Neural cell (in vitro differentiated cells): ENCODE measurements around the gene OR10P1. TPM values are rescaled to one million over a fixed set of nuclear protein-coding genes. Genes with fewer than 3 reads are reported as not detected.

Experiments
- H2AFZ ChIP-seq: fragments of 200-600, 300-800 bp; sonication (generic), shearing (Covaris generic); 2 replicates; pipeline ENCODE4 v1.6.0; 2014; ENCODE audit warnings: low read depth, mild to moderate bottlenecking, antibody characterized with exemption, low read length, moderate library complexity
- H3F3A ChIP-seq: fragments of 200-600 bp; shearing (Covaris generic); 2 replicates; pipeline ENCODE4 v1.6.1; 2016; ENCODE audit warnings: mild to moderate bottlenecking, moderate library complexity, mixed read lengths, antibody characterized with exemption, low read length; ENCODE audit not compliant: insufficient read depth, poor library complexity, severe bottlenecking
- H3K27ac ChIP-seq: fragments of 200-600, 300-800 bp; sonication (generic), shearing (Covaris generic); 2 replicates; pipeline ENCODE4 v1.5.1; 2014; ENCODE audit warnings: mild to moderate bottlenecking, low read length, moderate library complexity
- H3K27me3 ChIP-seq: fragments of 300-800, 200-600 bp; sonication (generic), shearing (Covaris generic); 2 replicates; pipeline ENCODE4 v1.6.0; 2014; ENCODE audit warnings: mild to moderate bottlenecking, low read depth, low read length, moderate library complexity; ENCODE audit not compliant: insufficient read depth
- H3K36me3 ChIP-seq: fragments of 300-800, 200-600 bp; sonication (generic), shearing (Covaris generic); 2 replicates; pipeline ENCODE4 v1.5.1; 2014; ENCODE audit warnings: mild to moderate bottlenecking, antibody characterized with exemption, low read length, moderate library complexity; ENCODE audit not compliant: insufficient read depth
- H3K4me2 ChIP-seq: fragments of 300-800, 200-600 bp; sonication (generic), shearing (Covaris generic); 2 replicates; pipeline ENCODE4 v1.6.0; 2014; ENCODE audit warnings: mild to moderate bottlenecking, low read length
- H3K4me3 ChIP-seq: fragments of 300-800, 200-600 bp; sonication (generic), shearing (Covaris generic); 2 replicates; pipeline ENCODE4 v1.5.1; 2014; ENCODE audit warnings: mild to moderate bottlenecking, low read length, moderate library complexity
- H3K79me2 ChIP-seq: fragments of 200-600 bp; shearing (Covaris generic); replicated peaks from 2 replicates; pipeline ENCODE4 v1.6.0; 2014; ENCODE audit warnings: mild to moderate bottlenecking, low read length, moderate library complexity; ENCODE audit not compliant: insufficient read depth
- H3K9ac ChIP-seq: fragments of 300-800, 200-600 bp; sonication (generic), shearing (Covaris generic); 2 replicates; pipeline ENCODE4 v1.6.1; 2016; ENCODE audit warnings: mild to moderate bottlenecking, low read length, mixed read lengths
- H3K9me2 ChIP-seq: fragments of 200-600 bp; shearing (Covaris generic); 2 replicates; pipeline ENCODE4 v1.6.1; 2016; ENCODE audit warnings: mild to moderate bottlenecking, low read length, mixed read lengths; ENCODE audit not compliant: insufficient read depth
- H3K9me3 ChIP-seq: fragments of 200-600, 300-800 bp; sonication (generic), shearing (Covaris generic); 2 replicates; pipeline ENCODE4 v1.6.1; 2016; ENCODE audit warnings: mild to moderate bottlenecking, mixed run types, low read length, moderate library complexity, mixed read lengths
- H4K20me1 ChIP-seq: fragments of 200-600 bp; shearing (Covaris generic); 2 replicates; pipeline ENCODE4 v1.6.1; 2016; ENCODE audit warnings: mild to moderate bottlenecking, mixed run types; ENCODE audit not compliant: insufficient read depth
- EP300 ChIP-seq: fragments of 450-650 bp; conservative IDR thresholded peaks from 2 replicates; pipeline ENCODE4 v1.6.1; 2014; ENCODE audit warnings: antibody characterized with exemption, mild to moderate bottlenecking, moderate library complexity; ENCODE audit not compliant: poor library complexity, severe bottlenecking
- EZH2 ChIP-seq: fragments of 200-600, 300-800 bp; shearing (Covaris generic), sonication (generic); IDR thresholded peaks from 2 replicates; pipeline ENCODE4 v1.6.1; 2014; ENCODE audit warnings: antibody characterized with exemption, low read length, borderline replicate concordance, mild to moderate bottlenecking; ENCODE audit not compliant: insufficient read depth, poor library complexity, severe bottlenecking
- MXI1 ChIP-seq: fragments of 450-650 bp; conservative IDR thresholded peaks from 2 replicates; pipeline ENCODE4 v1.6.1; 2014; ENCODE audit warnings: antibody characterized with exemption, mild to moderate bottlenecking; ENCODE audit not compliant: poor library complexity, severe bottlenecking
- POLR2AphosphoS5 ChIP-seq: IDR thresholded peaks from 2 replicates; pipeline ENCODE4 v1.6.1; 2012
- RAD21 ChIP-seq: fragments of 450-650 bp; conservative IDR thresholded peaks from 2 replicates; pipeline ENCODE4 v1.6.1; 2014; ENCODE audit warnings: antibody characterized with exemption, mild to moderate bottlenecking, moderate library complexity
- SMC3 ChIP-seq: fragments of 450-650 bp; conservative IDR thresholded peaks from 2 replicates; pipeline ENCODE4 v1.6.1; 2014; ENCODE audit warnings: antibody characterized with exemption, mild to moderate bottlenecking, moderate library complexity; ENCODE audit not compliant: poor library complexity
- TAF1 ChIP-seq: IDR thresholded peaks from 2 replicates; pipeline ENCODE4 v1.6.1; 2012; ENCODE audit warnings: low read depth
- polyA plus RNA-seq: library from polyadenylated mRNA; depleted of rRNA; stranded (reverse); fragments of >200 nt; gene quantifications from 2 replicates; pipeline ENCODE4 v1.2.3, GENCODE V29; 2014
- TF ChIP-seq, protein P1 (sequence below): fragments of 450-650 bp; IDR thresholded peaks from 2 replicates; pipeline ENCODE4 v1.5.1; 2014; ENCODE audit warnings: antibody characterized with exemption, mild to moderate bottlenecking, moderate library complexity; ENCODE audit not compliant: poor library complexity, severe bottlenecking
- TF ChIP-seq, protein P2 (sequence below): IDR thresholded peaks from 2 replicates; pipeline ENCODE4 v1.6.1; 2012; ENCODE audit warnings: borderline replicate concordance

OR10P1 gene
- polyA plus RNA-seq, 1 donor from 2014 or later, result not detected

DNA sequence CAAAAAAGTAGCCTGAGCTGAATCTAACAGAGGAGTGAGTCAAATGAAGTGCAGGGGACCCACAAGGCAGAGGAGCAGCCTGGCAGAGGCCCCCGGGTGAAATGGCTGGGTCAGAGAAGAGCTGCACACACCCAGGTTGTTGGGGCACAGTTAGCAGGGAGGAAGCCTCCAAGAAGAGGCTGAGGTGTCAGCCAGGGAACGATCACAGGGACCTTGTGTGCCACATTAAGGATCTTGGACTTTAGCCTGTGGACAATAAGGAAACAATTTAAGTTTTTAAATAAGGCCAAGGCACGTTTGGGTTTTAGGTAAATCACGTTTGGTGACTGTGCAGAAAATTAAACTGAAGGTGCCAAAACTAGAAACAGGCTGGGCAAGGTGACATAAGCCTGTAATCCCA lies 35.1 kb downstream of the OR10P1 start:
- Histone ChIP-seq H3K27me3 (no peaks in the 10 kb centered on the region), H3K9me3 (no peaks in the 10 kb centered on the region), H4K20me1 (no peaks in the 10 kb centered on the region), H3K9ac (no peak overlapping the region), H3K4me2 (no peak overlapping the region), H3F3A (no peaks in the 10 kb centered on the region), H3K9me2 (no peaks in the 10 kb centered on the region), H2AFZ (no peak overlapping the region), H3K4me3 (no peak overlapping the region), H3K27ac (no peak overlapping the region), H3K79me2 (no peaks in the 10 kb centered on the region), H3K36me3 (no peaks in the 10 kb centered on the region)
- TF ChIP-seq, protein P1, sequence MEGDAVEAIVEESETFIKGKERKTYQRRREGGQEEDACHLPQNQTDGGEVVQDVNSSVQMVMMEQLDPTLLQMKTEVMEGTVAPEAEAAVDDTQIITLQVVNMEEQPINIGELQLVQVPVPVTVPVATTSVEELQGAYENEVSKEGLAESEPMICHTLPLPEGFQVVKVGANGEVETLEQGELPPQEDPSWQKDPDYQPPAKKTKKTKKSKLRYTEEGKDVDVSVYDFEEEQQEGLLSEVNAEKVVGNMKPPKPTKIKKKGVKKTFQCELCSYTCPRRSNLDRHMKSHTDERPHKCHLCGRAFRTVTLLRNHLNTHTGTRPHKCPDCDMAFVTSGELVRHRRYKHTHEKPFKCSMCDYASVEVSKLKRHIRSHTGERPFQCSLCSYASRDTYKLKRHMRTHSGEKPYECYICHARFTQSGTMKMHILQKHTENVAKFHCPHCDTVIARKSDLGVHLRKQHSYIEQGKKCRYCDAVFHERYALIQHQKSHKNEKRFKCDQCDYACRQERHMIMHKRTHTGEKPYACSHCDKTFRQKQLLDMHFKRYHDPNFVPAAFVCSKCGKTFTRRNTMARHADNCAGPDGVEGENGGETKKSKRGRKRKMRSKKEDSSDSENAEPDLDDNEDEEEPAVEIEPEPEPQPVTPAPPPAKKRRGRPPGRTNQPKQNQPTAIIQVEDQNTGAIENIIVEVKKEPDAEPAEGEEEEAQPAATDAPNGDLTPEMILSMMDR, result no peak
- no peak for TF ChIP-seq TAF1
- TF ChIP-seq, protein P2, sequence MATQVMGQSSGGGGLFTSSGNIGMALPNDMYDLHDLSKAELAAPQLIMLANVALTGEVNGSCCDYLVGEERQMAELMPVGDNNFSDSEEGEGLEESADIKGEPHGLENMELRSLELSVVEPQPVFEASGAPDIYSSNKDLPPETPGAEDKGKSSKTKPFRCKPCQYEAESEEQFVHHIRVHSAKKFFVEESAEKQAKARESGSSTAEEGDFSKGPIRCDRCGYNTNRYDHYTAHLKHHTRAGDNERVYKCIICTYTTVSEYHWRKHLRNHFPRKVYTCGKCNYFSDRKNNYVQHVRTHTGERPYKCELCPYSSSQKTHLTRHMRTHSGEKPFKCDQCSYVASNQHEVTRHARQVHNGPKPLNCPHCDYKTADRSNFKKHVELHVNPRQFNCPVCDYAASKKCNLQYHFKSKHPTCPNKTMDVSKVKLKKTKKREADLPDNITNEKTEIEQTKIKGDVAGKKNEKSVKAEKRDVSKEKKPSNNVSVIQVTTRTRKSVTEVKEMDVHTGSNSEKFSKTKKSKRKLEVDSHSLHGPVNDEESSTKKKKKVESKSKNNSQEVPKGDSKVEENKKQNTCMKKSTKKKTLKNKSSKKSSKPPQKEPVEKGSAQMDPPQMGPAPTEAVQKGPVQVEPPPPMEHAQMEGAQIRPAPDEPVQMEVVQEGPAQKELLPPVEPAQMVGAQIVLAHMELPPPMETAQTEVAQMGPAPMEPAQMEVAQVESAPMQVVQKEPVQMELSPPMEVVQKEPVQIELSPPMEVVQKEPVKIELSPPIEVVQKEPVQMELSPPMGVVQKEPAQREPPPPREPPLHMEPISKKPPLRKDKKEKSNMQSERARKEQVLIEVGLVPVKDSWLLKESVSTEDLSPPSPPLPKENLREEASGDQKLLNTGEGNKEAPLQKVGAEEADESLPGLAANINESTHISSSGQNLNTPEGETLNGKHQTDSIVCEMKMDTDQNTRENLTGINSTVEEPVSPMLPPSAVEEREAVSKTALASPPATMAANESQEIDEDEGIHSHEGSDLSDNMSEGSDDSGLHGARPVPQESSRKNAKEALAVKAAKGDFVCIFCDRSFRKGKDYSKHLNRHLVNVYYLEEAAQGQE, result no peak
- no peak for TF ChIP-seq EP300
- TF ChIP-seq MXI1, result no peak
- TF ChIP-seq RAD21, result no peak
- TF ChIP-seq SMC3, result no peak
- TF ChIP-seq POLR2AphosphoS5, result no peak
- no peak for TF ChIP-seq EZH2

DNA sequence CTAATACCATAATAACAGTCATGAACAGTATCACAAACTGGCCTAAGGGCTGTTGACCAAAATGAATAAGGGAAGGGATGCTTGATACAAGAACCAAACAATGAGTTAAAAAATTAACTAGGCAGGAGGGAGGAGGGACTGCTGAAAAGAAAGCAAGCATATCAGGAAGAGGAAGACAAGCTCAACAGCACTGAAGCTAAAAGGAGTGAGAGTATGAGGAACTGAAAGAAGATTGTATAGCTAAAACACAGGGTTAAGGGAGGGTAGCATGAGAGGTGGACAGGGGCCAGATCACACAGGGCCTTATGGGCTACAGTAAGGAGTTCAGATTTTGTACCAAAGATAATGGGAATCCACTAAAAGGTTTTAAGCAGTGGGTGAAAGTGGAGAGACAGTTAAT lies 36.9 kb downstream of the OR10P1 start:
- no peaks in the 10 kb centered on the region for H3K27me3 ChIP-seq
- H2AFZ ChIP-seq, result no peak overlapping the region
- TF ChIP-seq EP300 (no peak), POLR2AphosphoS5 (no peak), TAF1 (no peak)
- no peaks in the 10 kb centered on the region for H3F3A ChIP-seq
- no peak overlapping the region for H3K4me2 ChIP-seq
- H3K79me2 ChIP-seq, result no peaks in the 10 kb centered on the region
- no peak overlapping the region for H3K27ac ChIP-seq
- no peaks in the 10 kb centered on the region for H3K9me2 ChIP-seq
- H3K9ac ChIP-seq, result no peak overlapping the region
- no peaks in the 10 kb centered on the region for H3K9me3 ChIP-seq
- H3K4me3 ChIP-seq, result no peak overlapping the region
- H4K20me1 ChIP-seq, result no peaks in the 10 kb centered on the region
- no peaks in the 10 kb centered on the region for H3K36me3 ChIP-seq

DNA sequence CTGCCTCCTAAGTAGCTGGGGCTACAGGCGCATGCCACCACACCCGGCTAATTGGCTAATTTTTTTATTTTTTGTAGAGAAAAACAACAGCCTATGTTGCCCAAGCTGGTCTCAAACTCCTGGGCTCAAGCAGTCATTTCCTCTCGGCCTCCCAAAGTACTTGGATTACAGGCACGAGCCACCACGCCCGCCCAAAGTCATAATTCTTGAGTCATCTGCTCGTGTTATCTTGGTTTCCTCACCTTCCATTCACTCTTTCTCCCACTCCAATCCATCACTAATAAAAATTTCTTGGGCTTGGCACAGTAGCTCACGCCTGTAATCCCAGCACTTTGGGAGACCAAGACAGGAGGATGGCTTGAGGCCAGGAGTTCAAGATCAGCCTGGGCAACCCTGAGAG lies 39.0 kb downstream of the OR10P1 start:
- no peaks in the 10 kb centered on the region for H4K20me1 ChIP-seq
- no peaks in the 10 kb centered on the region for H3K9me3 ChIP-seq
- H3K27ac ChIP-seq, result no peak overlapping the region
- no peak overlapping the region for H3K4me3 ChIP-seq
- TF ChIP-seq EZH2 (no peak), TAF1 (no peak), RAD21 (no peak), MXI1 (no peak), SMC3 (no peak), POLR2AphosphoS5 (no peak), EP300 (no peak)
- TF ChIP-seq, protein P2, result no peak
- TF ChIP-seq, protein P1, result no peak
- H3K4me2 ChIP-seq, result no peak overlapping the region
- no peaks in the 10 kb centered on the region for H3K36me3 ChIP-seq
- no peak overlapping the region for H2AFZ ChIP-seq
- H3K79me2 ChIP-seq, result no peaks in the 10 kb centered on the region
- H3F3A ChIP-seq, result no peaks in the 10 kb centered on the region
- no peaks in the 10 kb centered on the region for H3K27me3 ChIP-seq
- no peaks in the 10 kb centered on the region for H3K9me2 ChIP-seq
- no peak overlapping the region for H3K9ac ChIP-seq
